HG02759 (cell line): ENCODE measurements around the gene FAF1.

Experiments used
- ATAC-seq: cut with Tn5 transposase; IDR thresholded peaks from one replicate; pipeline ENCODE4 v1.9.1; 2021; ENCODE audit warnings: mild to moderate bottlenecking, moderate library complexity; ENCODE audit not compliant: unreplicated experiment

FAF1 gene

DNA sequence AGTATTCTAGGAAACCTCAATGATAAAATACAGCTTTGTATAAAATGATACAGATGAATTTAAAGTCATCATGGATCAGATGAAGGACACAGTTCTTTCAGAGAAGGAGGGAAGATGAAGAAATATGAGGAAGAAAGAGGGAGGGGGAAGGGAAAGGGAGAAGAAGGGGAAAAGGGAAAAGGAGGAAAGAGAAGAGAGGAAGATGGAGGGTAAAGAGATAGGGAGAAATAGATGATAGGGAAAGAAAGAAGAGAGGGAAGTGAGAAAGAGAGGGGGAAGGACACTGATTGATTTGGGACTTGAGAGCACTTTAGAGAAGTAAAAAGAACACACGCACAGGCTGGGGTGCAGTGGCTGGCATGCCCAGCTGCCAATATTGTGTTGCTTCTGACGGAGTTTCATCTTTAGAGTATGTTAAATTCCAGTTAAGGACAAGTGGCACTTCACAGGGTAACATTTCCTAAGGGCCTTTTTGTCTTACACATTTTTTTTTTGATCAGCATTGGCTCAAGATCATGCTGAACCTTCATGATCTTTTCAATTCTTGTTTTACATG lies 300.9 kb downstream of the FAF1 start:
- ATAC-seq = no peak

- ATAC-seq = no peak
Observed at GRCh38 chr1:50658459-50659076, 301.5 kb downstream of the FAF1 start.

DNA sequence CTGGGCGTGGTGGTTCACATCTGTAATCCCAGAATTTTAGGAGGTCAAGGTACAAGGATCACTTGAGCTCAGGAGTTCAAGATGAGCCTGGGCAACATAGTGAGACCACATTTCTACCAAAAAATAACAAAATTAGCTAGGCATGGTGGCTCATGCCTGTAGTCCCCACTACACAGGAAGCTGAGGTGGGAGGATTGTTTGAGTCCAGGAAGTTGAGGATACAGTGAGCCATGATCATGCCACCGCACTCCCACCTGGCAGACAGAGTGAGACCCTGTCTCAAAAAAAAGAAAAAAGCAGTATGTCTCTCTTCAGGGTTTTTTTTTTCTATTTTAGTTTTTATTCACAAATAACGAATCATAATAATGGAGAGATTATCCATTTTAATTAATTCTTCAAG lies 303.1 kb downstream of the FAF1 start:
- no peak for ATAC-seq

GRCh38 chr1:50651476-50652263 lies 308.4 kb downstream of the FAF1 start:
- ATAC-seq = no peak

- ATAC-seq = no peak
Observed at GRCh38 chr1:50646526-50646925, 313.5 kb downstream of the FAF1 start.

GRCh38 chr1:50645139-50645538 lies 314.9 kb downstream of the FAF1 start:
- no peak for ATAC-seq

GRCh38 chr1:50644447-50645105 lies 315.5 kb downstream of the FAF1 start:
- ATAC-seq = no peak

DNA sequence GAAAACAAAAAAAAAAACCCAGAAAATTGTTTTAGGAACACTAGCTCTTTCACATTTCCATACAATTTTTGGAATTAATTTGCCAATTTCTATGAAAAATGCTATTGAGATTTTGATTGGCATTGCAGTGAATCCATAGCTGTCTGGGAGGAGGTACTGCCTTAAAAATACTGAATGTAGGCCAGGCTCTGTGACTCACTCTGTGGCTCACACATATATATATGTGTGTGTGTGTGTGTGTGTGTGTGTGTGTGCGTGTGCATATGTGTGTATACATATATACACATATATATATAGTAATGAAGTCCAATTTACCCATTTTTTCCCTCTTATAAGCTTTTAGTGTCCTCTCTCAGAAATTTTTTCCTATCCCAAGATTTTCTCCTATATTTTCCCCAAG lies 322.6 kb downstream of the FAF1 start:
- no peak for ATAC-seq

- ATAC-seq = no peak
Observed at GRCh38 chr1:50634251-50634650, 325.8 kb downstream of the FAF1 start.

DNA sequence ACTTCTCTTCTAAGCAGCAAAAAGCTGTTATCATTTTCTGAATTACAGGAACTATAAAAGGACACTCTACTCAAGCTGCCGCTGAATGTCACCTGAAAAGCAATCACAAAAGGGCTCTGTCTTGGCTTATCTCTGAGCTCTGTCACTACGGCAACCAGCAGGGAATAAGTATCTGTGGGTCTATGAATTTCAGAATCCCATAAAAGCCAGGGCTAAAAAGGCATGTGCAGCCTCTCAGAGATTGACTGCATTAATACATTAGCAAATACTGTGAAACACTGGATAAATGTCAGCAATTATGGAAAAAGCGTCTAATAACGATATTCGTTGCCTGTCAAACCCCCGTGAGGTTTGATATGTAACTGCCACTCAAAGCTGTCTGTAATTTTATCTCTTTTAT lies 326.6 kb downstream of the FAF1 start:
- no peak for ATAC-seq

DNA sequence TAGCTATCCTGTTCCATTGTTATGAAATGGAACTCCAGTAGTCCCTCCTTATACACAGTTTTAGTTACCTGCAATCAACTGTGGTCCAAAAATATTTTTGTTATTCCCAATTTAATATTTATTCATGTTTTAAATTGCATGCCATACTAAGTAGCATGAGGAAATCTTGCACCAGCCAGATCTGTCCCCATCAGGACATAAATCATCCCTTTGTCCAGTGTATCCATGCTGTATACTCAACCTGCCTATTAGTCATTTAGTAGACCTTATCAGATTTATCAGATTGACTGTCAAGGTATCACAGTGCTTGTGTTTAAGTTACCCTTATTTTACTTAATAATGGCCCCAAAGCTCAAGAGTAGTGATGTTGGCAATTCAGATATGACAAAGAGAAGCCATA lies 328.9 kb downstream of the FAF1 start:
- ATAC-seq = no peak

DNA sequence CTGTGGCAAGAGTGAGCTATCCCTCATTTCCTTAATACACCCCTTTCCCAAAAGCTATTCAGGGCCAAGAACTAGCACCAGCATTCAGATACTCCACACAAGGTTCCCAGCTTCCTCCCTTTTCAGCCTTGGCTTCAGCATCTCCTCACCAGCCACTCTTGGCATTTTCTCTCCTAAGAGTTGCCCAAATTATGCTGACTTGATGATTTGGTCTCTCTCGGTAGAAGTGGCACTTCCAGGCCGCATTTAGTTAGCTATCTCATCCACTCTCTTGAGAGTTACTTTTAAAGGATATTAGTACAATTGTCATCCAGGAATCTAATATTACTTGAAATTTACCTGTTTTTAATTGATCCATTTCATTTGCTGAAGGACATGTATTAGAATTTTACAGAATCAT lies 337.8 kb downstream of the FAF1 start:
- no peak for ATAC-seq

- no peak for ATAC-seq
Observed at GRCh38 chr1:50620680-50621329, 339.3 kb downstream of the FAF1 start.

GRCh38 chr1:50615036-50615750 lies 344.9 kb downstream of the FAF1 start:
- no peak for ATAC-seq

- ATAC-seq = no peak
Observed at GRCh38 chr1:50611675-50612074, 348.4 kb downstream of the FAF1 start.

DNA sequence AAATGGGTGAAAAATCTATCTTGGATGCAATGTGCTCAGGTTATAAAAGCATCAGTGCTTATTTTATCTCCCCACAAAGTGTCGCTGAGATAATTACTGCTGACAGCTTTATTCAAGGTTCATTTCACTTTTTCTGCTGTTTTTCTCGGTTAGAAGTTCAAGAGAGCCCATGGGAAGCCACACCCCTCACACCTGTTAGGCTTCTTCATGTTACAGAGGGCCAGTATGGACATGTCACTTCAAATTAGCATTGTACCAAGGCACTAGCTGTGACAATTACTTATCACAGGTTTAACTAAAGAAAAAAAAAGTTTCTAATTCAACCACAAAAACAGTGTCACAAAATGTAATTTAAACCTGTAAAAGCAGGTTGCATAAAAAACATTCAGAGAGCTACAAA lies 349.5 kb downstream of the FAF1 start:
- peak; percentile 58 for ATAC-seq

DNA sequence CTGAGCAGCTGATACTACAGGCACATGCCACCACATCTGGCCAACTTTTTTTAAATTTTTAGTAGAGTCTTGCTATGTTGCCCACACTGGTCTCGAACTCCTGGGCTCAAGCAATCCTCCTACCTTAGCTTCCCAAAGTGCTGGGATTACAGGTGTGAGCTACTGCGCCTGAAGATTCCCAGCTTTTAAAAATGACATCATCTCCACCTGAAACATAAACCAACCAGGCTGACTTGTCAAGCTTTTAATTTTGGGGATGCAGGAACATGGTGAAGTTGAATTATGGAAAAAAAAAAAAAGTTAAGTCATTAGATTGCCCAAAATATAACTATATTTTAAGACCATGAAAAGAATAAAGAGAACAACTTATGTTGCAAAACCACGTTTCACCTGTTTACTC lies 350.6 kb downstream of the FAF1 start:
- no peak for ATAC-seq

GRCh38 chr1:50605186-50605875 lies 354.7 kb downstream of the FAF1 start:
- peak; percentile 48 for ATAC-seq

DNA sequence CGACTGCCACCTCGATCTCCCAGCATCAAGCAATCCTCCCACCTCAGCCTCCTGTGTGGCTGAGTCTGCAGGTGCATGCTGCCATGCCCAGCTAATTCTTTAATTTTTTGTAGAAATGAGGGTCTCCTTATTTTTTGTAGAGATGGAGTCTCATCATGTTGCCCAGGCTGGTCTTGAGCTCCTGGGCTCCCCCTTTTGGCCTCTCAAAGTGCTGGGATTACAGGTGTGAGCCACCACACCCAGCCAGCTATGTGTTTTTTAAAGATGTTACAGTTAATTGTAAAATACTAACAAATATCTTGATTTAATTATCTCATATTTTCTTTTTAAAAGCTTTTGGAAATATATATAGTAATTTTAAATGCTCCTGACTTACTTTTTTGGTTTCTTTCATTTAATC lies 355.5 kb downstream of the FAF1 start:
- ATAC-seq = no peak
